Left ventricle myocardium inferior (tissue), 1 donor: ENCODE results near the gene PGAP1. TPM values are rescaled to one million over a fixed set of nuclear protein-coding genes. Genes with fewer than 3 reads are reported as not detected.
A peak's percentile ranks its signal among the peaks of the same experiment; 100 is the strongest.

ENCODE experiments used
- DNase-seq: peaks from one replicate; pipeline ENCODE4 v3.0.0-alpha.2; 2020
- H3K27ac ChIP-seq: fragments of 200-600 bp; replicated peaks from 2 replicates; pipeline ENCODE4 v1.8.0; 2021
- H3K27me3 ChIP-seq: fragments of 200-600 bp; 2 replicates; pipeline ENCODE4 v1.8.0; 2021; ENCODE audit warnings: low read depth
- H3K36me3 ChIP-seq: fragments of 200-600 bp; 2 replicates; pipeline ENCODE4 v1.8.0; 2021
- H3K4me1 ChIP-seq: fragments of 200-600 bp; 2 replicates; pipeline ENCODE4 v1.8.0; 2021
- H3K4me3 ChIP-seq: fragments of 200-600 bp; 2 replicates; pipeline ENCODE4 v1.8.0; 2021; ENCODE audit warnings: mild to moderate bottlenecking, moderate library complexity
- H3K9me3 ChIP-seq: fragments of 200-600 bp; replicated peaks from 2 replicates; pipeline ENCODE4 v1.8.0; 2021
- CTCF ChIP-seq: fragments of 200-600 bp; IDR thresholded peaks from 2 replicates; pipeline ENCODE4 v1.8.0; 2021; ENCODE audit warnings: antibody characterized with exemption, mild to moderate bottlenecking, borderline replicate concordance
- intact Hi-C: fragments of 100-400 bp; cut with micrococcal nuclease; formaldehyde crosslinking; loops from one replicate; pipeline ENCODE4 v1.11.0; 2022
- total RNA-seq: library from RNA; stranded (reverse); fragmentation: NEBNext Ultra II Directional; extraction: Animal tissue kit (Norgen Biotek cat#: 25700); gene quantifications from one replicate; pipeline ENCODE4 v1.2.1, GENCODE V29; 2021
- donor health status: DM: no; HTN: yes; CAD: no; lungs with severe emphysema.

Gene PGAP1
- total RNA-seq, 1 donor from 2014 or later: 6.8 TPM

- Histone ChIP-seq H3K36me3 (no peaks in the 10 kb centered on the region), H3K4me1 (peaks cover 9% of the 10 kb centered on the region), H3K27ac (no peak overlapping the region), H3K27me3 (no peaks in the 10 kb centered on the region), H3K9me3 (no peaks in the 10 kb centered on the region), H3K4me3 (no peak overlapping the region)
- no peak for DNase-seq
- intact Hi-C loops: no loop called here
- TF ChIP-seq CTCF: no peak
These were observed 12.9 kb upstream of the PGAP1 start for GRCh38 chr2:196939371-196939770.

DNA sequence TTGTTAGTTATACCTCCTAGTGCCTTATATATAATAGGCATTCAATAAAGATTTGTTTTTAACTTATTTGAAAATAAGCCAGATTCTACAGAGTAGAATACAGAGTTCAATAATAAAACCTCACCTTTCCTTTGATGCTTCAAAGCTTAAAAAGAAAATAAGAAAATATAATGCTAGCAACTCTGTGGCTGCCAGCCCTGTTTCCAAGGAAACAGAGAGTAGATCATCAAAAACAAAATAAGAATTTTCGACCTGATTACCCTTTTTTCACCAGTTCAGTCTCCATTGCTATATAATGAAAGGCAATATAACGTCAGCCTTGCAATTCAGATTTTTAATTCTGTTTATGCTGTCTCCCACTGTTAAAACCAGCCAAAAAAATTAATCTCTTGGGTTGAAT, 8.9 kb upstream of the PGAP1 start:
- no peak for TF ChIP-seq CTCF
- Histone ChIP-seq H3K4me3 (no peak overlapping the region), H3K27ac (no peak overlapping the region), H3K27me3 (no peaks in the 10 kb centered on the region), H3K9me3 (no peaks in the 10 kb centered on the region), H3K4me1 (no peaks in the 10 kb centered on the region), H3K36me3 (no peaks in the 10 kb centered on the region)
- DNase-seq: no peak
- intact Hi-C loops: no loop called here

DNA sequence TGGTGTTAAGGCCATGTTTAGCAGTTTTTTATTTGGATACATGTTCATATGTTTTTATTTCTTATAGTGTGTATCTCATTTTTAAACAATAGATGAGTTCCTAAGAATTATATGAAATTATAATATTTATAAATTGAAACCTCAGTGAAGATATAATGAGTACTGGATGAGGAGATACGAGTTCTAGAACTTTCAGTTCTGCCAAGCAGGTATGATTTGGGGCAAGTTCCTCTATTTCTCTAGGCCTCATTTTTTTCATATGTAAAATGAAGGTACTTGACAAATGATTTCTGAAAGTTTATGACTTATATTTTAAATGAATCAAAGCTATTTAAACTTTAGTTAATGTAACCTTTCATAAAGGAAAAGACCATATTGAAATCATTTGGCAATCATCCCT, 8.2 kb upstream of the PGAP1 start:
- intact Hi-C loops: no loop called here
- DNase-seq: no peak
- H3K27me3 ChIP-seq: no peaks in the 10 kb centered on the region

GRCh38 chr2:196931555-196931954, 5.0 kb upstream of the PGAP1 start:
- Histone ChIP-seq H3K27ac (no peak overlapping the region), H3K9me3 (no peaks in the 10 kb centered on the region), H3K4me1 (peaks cover 11% of the 10 kb centered on the region), H3K36me3 (no peaks in the 10 kb centered on the region), H3K27me3 (no peaks in the 10 kb centered on the region), H3K4me3 (no peak overlapping the region)
- no peak for TF ChIP-seq CTCF
- DNase-seq: no peak
- intact Hi-C loops: no loop called here

More for the DNA sequence above, 8.2 kb upstream of the PGAP1 start:
- TF ChIP-seq CTCF: no peak
- Histone ChIP-seq H3K27ac (no peak overlapping the region), H3K4me3 (no peak overlapping the region), H3K4me1 (no peaks in the 10 kb centered on the region), H3K9me3 (no peaks in the 10 kb centered on the region), H3K36me3 (no peaks in the 10 kb centered on the region)

DNA sequence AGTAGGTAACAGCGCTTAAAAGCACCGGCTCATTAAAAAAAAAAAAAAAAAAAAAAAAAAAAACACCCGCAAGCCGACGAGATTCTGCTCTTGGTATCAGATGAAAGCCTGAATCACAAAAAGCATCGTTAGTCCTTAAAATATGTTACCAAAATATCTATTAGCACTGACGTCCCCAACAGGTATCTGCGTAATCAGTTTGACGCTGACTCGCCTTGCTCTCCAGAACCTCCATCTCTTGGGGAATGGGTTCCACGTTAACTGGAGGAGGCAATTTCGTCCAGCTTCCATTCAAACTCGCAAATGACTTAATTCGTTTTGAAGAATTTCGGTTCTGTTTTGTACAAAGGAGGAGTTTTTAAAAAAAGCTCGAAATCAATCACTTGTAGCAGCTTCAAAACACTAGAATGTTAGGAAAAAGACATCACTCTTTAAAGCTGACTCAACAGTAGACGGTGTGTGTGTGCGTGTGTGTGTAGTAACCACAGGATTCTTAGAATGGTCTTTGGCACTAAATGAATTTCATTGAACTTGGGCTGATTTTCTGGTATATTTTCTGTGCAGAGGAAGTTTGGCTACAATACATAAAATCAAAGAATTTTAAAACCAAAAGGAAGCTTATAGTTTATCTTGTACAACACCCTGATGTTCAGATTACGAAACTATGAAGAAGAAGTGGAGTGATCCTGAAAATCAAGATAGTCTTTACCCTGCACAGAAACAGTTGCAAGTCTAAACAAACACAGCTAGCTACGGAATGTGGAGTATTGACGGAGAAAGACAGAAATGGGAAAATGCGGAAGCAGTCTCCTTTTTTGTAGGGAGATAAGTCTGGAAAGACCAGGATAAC, 1.1 kb upstream of the PGAP1 start:
- peak overlapping the region; percentile 94 for H3K4me3 ChIP-seq
- no peaks in the 10 kb centered on the region for H3K9me3 ChIP-seq
- peaks cover 32% of the 10 kb centered on the region for H3K4me1 ChIP-seq
- no peaks in the 10 kb centered on the region for H3K36me3 ChIP-seq
- no peak for TF ChIP-seq CTCF
- DNase-seq: no peak
- no peaks in the 10 kb centered on the region for H3K27me3 ChIP-seq
- intact Hi-C loops: no loop called here
- peak overlapping the region; percentile 92 for H3K27ac ChIP-seq
